GM12873 (cell line): ENCODE data around the gene STPG1.
A peak's percentile ranks its signal among the peaks of the same experiment; 100 is the strongest.

ENCODE experiments used
- CTCF ChIP-seq: IDR thresholded peaks from 2 replicates; pipeline ENCODE4 v1.5.1; 2012; ENCODE audit warnings: low read depth, mild to moderate bottlenecking, moderate library complexity, low read length, control low read depth; ENCODE audit not compliant: insufficient read depth; ENCODE audit errors: missing control alignments

The STPG1 gene

GRCh38 chr1:24406788-24407187 lies 6.8 kb downstream of the STPG1 start:
- TF ChIP-seq CTCF = no peak

- no peak for TF ChIP-seq CTCF
Measured at GRCh38 chr1:24403806-24404205, 9.8 kb downstream of the STPG1 start.

DNA sequence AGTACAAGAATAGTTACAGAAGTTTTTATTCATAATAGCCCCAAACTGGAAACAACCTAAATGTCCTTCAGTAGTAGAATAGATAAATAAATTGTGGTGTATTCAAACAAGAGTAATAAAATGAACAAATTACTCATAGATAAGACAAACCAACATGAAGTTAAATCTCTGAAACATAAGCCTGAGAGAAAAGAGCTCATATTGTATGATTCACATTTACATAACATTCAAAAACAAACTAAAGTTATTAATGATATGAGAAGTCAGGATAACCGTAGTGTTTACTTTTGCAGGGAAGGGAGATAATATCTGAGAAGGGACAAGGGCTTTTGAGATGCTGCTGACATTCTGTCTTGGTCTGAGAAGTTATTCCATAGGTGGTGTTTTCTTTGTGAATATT lies 13.5 kb downstream of the STPG1 start:
- TF ChIP-seq CTCF = no peak

DNA sequence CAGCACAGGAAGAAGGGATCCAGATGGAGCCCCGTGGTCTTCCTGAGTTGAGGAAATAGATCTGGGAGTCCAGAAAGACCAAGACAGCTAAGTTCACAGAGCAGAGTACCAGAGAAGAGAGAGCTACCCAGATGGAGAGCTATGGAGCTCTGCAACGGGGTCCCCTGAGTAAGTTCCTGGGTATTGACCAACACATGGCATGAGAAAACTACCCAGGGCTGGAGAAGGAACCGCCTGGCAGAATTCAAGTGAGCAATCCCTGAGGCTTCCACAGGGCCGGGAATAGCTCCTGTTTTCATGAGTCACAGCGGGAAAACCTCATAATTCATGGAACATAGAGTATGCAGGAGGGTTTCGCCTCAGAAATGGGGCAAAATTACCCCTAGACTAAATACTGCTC lies 19.7 kb downstream of the STPG1 start:
- TF ChIP-seq CTCF = no peak

- TF ChIP-seq CTCF = peak; percentile 1
Measured at GRCh38 chr1:24392982-24393650, 20.5 kb downstream of the STPG1 start.

DNA sequence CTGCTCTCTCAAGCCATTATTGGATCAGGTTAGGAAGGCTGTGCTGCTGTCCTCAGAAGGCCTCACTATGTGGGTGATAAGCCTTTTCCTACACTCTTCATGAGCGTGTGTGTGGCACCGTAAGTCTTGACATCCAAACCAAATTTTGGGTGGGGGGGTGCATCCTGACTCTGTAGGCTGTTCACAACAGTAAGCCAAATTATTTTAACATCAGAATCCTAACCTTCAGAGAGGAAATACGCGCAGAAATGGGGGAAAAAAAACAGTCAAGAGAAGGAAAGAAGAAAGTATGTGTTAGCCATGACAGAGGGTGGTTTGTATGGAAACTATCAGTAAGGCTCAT lies 21.0 kb downstream of the STPG1 start:
- TF ChIP-seq CTCF = no peak

GRCh38 chr1:24391882-24392603 lies 21.5 kb downstream of the STPG1 start:
- peak; percentile 91 for TF ChIP-seq CTCF
